ENCODE results near the gene GRIN2C. TPM values are rescaled to one million over a fixed set of nuclear protein-coding genes. Genes with fewer than 3 reads are reported as not detected.

GRIN2C gene
- total RNA-seq, 2 donors from 2014 or later = 0.42 to 1.4 TPM

DNA sequence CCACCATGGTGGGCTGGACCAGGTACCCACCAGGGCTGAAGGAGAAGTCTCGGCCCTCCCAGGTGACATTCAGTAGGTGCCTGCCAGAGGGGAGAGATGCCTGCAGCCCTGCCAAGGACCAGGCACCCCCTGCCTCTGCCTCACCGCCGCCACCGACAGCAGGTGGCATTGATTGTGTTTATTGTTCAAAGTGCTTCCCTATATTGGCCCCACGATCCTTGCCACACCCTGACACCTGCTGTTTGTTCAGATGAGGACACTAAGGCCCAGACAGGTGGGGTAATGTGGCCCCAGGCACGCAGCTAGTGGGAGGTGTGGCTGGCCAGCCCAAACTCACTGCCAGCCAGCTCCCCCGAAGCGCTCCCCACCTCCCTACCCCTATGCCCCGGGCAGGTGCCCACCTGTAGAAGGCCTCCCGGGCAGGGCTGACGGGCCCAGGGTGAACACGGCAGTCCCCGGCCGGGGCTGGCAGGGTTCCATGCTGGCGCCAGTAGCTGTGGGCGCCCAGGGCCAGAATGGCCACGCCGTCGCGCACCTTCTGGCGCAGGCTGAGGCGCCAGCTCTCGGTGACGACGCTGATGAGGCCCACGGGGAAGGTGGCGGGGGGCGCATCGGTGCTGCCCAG is 8.0 kb downstream of the GRIN2C start:
- no peaks in the 10 kb centered on the region for H3K27me3 ChIP-seq (replicated peaks; ENCODE audit: insufficient read depth)
- no peak for ATAC-seq (ENCODE audit: insufficient number of reproducible peaks, low FRiP score, low read depth)
- no peaks in the 10 kb centered on the region for H3K36me3 ChIP-seq
- no peaks in the 10 kb centered on the region for H3K9me3 ChIP-seq
- H3K27ac ChIP-seq = no peak overlapping the region
- H3K4me1 ChIP-seq (ENCODE audit: control insufficient read depth in 1 of 2, low read depth in 2 of 2) = peaks cover 0 to 8% of the 10 kb centered on the region in 2 donors
- H3K4me3 ChIP-seq = no peak overlapping the region
- TF ChIP-seq, protein P1, sequence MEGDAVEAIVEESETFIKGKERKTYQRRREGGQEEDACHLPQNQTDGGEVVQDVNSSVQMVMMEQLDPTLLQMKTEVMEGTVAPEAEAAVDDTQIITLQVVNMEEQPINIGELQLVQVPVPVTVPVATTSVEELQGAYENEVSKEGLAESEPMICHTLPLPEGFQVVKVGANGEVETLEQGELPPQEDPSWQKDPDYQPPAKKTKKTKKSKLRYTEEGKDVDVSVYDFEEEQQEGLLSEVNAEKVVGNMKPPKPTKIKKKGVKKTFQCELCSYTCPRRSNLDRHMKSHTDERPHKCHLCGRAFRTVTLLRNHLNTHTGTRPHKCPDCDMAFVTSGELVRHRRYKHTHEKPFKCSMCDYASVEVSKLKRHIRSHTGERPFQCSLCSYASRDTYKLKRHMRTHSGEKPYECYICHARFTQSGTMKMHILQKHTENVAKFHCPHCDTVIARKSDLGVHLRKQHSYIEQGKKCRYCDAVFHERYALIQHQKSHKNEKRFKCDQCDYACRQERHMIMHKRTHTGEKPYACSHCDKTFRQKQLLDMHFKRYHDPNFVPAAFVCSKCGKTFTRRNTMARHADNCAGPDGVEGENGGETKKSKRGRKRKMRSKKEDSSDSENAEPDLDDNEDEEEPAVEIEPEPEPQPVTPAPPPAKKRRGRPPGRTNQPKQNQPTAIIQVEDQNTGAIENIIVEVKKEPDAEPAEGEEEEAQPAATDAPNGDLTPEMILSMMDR (IDR thresholded peaks at IDR 0.05) = no peak
- DNase-seq (ENCODE audit: low spot score) = no peak

GRCh38 chr17:74850914-74851313 is 8.8 kb downstream of the GRIN2C start:
- H3K27me3 ChIP-seq (replicated peaks; ENCODE audit: insufficient read depth) = no peaks in the 10 kb centered on the region
- H3K4me1 ChIP-seq (ENCODE audit: control insufficient read depth in 1 of 2, low read depth in 2 of 2) = peaks cover 0 to 8% of the 10 kb centered on the region in 2 donors
- TF ChIP-seq, protein P1 (IDR thresholded peaks at IDR 0.05) = no peak
- no peaks in the 10 kb centered on the region for H3K36me3 ChIP-seq
- H3K9me3 ChIP-seq = no peaks in the 10 kb centered on the region
- ATAC-seq (ENCODE audit: insufficient number of reproducible peaks, low FRiP score, low read depth) (no peak), DNase-seq (ENCODE audit: low spot score) (no peak)
- H3K27ac ChIP-seq = no peak overlapping the region
- no peak overlapping the region for H3K4me3 ChIP-seq

DNA sequence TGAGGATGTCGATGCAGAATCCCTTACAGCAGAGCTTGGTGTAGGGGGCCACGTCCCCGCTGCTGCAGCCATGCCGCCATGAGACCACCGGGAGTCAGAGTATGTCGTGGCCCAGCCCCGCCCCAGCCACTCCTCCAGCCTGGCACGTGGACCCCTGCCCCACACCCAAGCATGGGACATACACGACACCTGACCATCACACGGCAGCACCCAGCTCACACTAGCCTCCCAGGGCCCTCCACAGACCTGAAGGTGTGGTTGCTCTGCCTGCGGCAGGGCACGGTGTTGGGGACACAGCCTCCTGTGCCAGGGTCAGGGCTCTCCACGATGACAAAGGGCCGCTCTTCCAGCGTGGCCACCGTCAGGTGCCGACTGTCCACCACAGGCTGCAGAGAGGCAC is 9.4 kb downstream of the GRIN2C start:
- Histone ChIP-seq H3K27me3 (replicated peaks; ENCODE audit: insufficient read depth) (no peaks in the 10 kb centered on the region), H3K4me3 (no peak overlapping the region)
- no peak for ATAC-seq (ENCODE audit: insufficient number of reproducible peaks, low FRiP score, low read depth)

GRCh38 chr17:74848656-74849399 is 10.9 kb downstream of the GRIN2C start:
- Histone ChIP-seq H3K4me3 (no peak overlapping the region), H3K4me1 (ENCODE audit: control insufficient read depth in 1 of 2, low read depth in 2 of 2) (peaks cover 0 to 8% of the 10 kb centered on the region in 2 donors), H3K36me3 (no peaks in the 10 kb centered on the region), H3K27ac (no peak overlapping the region), H3K9me3 (no peaks in the 10 kb centered on the region), H3K27me3 (replicated peaks; ENCODE audit: insufficient read depth) (no peaks in the 10 kb centered on the region)
- TF ChIP-seq, protein P1 (IDR thresholded peaks at IDR 0.05) = no peak
- ATAC-seq (ENCODE audit: insufficient number of reproducible peaks, low FRiP score, low read depth) = no peak
- no peak for DNase-seq (ENCODE audit: low spot score)

More for the DNA sequence above, 9.4 kb downstream of the GRIN2C start:
- no peaks in the 10 kb centered on the region for H3K36me3 ChIP-seq
- no peak for DNase-seq (ENCODE audit: low spot score)
- H3K4me1 ChIP-seq (ENCODE audit: control insufficient read depth in 1 of 2, low read depth in 2 of 2) = peaks cover 0 to 8% of the 10 kb centered on the region in 2 donors
- TF ChIP-seq, protein P1 (IDR thresholded peaks at IDR 0.05) = no peak
- H3K27ac ChIP-seq = no peak overlapping the region
- H3K9me3 ChIP-seq = no peaks in the 10 kb centered on the region

DNA sequence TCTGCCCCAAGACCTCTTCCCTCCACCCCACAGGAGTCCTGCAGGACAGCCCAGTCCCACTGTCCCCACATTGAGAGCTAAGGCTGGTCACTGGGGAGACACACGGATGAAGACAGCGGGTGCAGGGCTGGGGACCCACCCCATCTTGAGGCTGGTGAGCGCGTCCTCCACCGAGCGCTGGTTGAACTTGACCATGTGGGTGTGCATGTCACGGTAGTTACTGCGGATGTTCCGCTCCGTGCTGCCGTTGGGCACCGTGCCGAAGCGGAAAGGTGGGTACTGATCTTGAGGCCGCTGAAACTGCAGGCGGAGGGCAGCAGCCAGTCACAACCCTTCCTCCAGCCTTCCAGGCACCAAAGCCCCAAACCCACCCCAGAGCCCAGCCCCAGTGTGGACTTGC is 13.1 kb downstream of the GRIN2C start:
- no peaks in the 10 kb centered on the region for H3K27me3 ChIP-seq (replicated peaks; ENCODE audit: insufficient read depth)
- DNase-seq (ENCODE audit: low spot score) = no peak
- no peaks in the 10 kb centered on the region for H3K36me3 ChIP-seq
- ATAC-seq (ENCODE audit: insufficient number of reproducible peaks, low FRiP score, low read depth) = no peak
- H3K27ac ChIP-seq = no peak overlapping the region
- peaks cover 0 to 13% of the 10 kb centered on the region in 2 donors for H3K4me1 ChIP-seq (ENCODE audit: control insufficient read depth in 1 of 2, low read depth in 2 of 2)
- no peak overlapping the region for H3K4me3 ChIP-seq
- TF ChIP-seq, protein P1 (IDR thresholded peaks at IDR 0.05) = no peak
- no peaks in the 10 kb centered on the region for H3K9me3 ChIP-seq

All from thoracic aorta (tissue), 2 donors.